HG02642 (cell line): ENCODE measurements around the gene ATP7B.
"Not testable (repeated sequence)": the region's sequence is repeated elsewhere in the genome, so short reads cannot be mapped to it uniquely, and the experiment has no call there.

Experiments used
- ATAC-seq: cut with Tn5 transposase; IDR thresholded peaks from one replicate; pipeline ENCODE4 v1.9.1; 2021; ENCODE audit warnings: mild to moderate bottlenecking; ENCODE audit not compliant: unreplicated experiment, poor library complexity

The ATP7B gene

DNA sequence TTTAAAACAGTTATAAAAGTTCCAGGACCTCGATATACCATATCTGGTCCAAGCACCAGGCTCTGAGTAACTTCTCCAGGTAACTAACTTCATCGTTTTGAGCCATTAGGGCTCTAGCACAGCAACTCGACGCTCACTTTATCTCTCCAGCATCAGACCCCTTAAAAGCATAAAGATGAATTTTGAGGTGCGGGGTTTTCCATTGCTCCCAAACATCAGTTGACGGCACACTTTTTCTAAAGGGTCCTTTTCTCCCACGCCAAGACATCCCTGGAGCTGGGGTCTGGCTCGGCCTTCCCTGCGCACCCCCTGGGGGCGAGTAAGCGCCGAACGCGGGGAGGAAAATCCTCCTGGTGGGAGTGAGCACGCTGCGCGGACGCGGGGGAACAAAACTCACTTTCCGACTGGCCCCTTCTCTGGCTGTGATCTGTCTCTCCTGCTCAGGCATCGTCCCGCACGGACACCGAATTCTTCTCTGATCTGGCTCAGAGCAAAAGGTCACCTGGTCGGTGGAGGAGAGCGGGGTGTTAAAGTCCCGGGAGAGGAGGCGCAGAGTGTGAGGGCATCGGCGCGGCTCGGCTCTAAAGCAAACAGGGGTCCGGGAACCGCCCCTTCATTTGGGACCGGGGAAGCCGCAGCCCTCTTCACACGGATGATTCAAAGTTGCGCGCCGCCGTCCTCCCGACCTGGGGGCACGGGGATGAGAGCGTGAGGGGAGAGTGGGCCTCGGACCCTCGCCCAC, at the start of gene ATP7B:
Gene ATP7B (minus strand): TSS at position 561 of the 742 bp plus-strand sequence. CDS start 113 bp downstream, at position 448.
- peak; percentile 10 for ATAC-seq

DNA sequence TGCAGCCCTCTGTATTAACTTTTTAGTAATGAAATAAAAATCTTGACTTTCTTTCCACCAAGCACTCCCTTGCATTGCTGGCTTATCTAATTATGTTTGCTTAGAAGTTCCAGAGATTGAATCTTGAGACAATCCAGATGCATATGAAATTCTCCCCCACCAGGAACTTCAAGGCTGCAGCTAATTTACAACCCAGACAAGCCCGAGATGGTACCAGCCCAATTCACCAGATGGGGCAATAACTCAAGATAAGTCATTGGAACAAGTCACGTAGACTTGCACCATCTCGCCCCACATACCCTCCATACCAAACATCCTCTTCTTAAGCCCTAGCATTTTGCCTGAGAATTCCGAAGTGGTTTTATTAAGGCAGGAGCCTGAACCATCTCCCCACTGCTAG, 42.2 kb upstream of the ATP7B start:
- ATAC-seq: no peak

- no peak for ATAC-seq
These were observed 40.1 kb upstream of the ATP7B start for GRCh38 chr13:52051400-52051799.

DNA sequence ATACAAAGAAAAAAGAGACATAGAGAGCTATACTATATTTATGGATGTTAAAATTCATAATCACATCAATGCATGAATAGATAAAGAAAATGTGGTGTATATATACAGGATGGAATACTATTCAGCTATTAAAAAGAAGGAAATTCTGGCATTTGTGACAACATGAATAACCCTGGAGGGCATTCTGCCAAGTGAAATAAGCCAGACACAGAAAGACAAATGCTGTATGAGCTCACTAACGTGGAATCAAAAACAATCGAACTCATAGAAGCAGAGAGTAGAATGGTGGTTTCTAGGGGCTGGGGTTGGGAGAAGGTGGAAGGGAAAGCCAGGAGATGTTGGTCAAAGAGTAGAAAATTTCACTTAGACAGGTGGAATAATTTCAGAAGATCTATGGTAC, 37.3 kb upstream of the ATP7B start:
- no peak for ATAC-seq

- no peak for ATAC-seq
These were observed 36.2 kb upstream of the ATP7B start for GRCh38 chr13:52047463-52047862.

- no peak for ATAC-seq
These were observed 32.4 kb upstream of the ATP7B start for GRCh38 chr13:52043675-52044074.

DNA sequence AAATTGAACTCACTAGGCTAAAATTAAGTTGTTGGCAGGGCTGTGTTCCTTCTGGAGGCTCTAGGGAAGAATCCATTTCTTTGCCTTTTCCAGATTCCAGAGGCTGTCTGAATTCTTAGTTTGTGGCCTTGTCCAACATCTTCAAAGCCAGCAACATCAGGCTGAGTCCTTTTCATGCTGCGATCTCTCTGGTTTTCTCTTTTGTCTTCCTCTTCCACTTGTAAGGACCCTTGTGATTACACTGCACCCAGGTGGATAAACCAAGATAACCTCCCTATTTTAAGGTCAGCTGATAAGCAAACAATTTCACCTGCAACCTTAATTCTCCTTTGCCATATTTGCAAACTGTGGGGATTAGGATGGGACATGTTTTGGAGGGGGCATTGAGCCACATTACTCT, 24.8 kb upstream of the ATP7B start:
- no peak for ATAC-seq

DNA sequence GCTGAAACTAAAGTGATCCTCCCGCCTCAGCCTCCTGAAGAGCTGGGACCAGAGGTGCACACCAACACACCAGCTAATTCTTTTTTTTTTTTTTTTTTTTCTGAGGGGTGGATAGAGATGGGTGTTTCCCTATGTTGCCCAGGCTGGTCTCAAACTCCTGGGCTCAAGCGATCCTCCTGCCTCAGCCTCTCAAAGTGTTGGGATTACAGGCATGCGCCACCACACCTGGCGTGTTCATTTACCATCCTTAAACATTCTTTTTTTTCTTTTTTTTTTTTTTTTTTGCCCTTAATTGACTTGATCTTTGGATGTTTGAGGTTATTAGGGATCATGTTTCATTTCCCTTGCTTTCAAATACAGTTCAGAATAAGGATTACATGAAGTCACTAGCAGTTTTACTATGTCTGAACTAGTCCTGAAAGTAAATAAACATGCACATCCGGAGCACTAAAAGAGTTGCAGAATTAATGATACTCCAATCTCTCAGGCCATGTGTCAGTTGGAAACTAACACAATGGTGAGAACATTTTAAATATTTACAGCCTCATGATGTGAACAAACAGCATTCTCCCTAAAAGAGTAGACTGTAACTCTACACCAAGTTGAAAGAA, 23.5 kb upstream of the ATP7B start:
- ATAC-seq: no peak

DNA sequence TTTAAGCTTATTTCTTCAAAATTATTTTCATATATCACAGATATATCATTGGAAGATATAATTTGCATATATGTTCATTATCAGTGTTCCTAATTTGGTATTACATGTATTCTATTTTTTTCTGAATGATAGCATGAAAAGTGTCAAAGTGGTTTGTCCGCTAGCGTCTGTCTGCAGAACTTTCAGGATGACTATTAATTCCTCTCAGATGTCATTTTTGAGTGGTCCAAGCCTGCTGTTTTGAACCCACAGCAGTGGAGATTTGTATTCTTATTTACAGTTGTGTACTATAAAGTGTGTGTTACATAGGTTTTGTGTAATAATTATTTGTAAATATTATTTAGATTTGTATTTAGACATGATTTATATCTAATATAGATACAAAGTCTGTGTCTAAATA, 21.8 kb upstream of the ATP7B start:
- ATAC-seq: no peak

- ATAC-seq: not testable (repeated sequence)
These were observed 19.2 kb upstream of the ATP7B start for GRCh38 chr13:52030401-52030800.

GRCh38 chr13:52029569-52029968, 18.3 kb upstream of the ATP7B start:
- no peak for ATAC-seq

GRCh38 chr13:52027832-52028231, 16.6 kb upstream of the ATP7B start:
- ATAC-seq: no peak

- no peak for ATAC-seq
These were observed 15.0 kb upstream of the ATP7B start for GRCh38 chr13:52026246-52026626.

DNA sequence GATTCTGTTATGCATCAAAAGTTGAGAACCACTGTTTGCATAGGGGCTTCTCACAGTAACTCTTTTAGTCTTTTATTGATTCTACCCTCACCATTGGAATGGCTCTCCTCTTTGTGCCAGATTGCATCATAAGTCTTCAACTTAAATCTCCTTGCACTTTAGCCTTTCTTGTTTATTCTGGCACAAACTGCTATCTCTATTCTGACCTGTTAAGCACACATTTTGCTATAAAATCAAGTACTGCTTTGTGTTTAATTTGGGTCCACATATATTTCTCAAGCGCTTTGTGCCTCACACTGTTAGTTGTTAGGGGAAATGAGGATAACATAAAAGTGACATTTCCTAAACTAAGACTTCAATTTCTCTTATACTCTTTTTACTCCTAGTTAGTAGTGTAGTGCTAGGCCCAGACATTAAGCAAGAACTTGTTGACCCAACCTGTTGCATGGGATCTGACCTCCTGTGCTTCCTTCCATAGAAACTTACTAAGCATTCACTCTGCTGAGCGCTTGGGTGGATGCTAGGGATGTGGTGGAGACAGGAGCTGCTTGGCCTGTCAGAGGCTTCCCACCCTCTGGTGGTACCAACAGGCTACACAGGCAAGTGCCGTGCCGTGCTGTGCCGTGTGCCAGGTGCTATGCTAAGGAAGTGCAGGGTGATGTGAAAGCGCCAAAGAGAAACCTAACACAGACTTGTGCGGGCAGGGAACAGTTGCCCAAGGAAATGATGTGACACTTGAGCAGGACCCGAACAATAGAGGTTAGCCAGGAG, 14.4 kb upstream of the ATP7B start:
- no peak for ATAC-seq

GRCh38 chr13:52024481-52024880, 13.2 kb upstream of the ATP7B start, which contains the start of gene UTP14C:
Gene UTP14C, plus strand, starts transcription at chr13:52024691. Its CDS starts 4,114 bp downstream, at chr13:52028805.
- no peak for ATAC-seq

GRCh38 chr13:52022356-52022755, 11.1 kb upstream of the ATP7B start:
- no peak for ATAC-seq

GRCh38 chr13:52020191-52020590, 8.9 kb upstream of the ATP7B start:
- ATAC-seq: no peak

DNA sequence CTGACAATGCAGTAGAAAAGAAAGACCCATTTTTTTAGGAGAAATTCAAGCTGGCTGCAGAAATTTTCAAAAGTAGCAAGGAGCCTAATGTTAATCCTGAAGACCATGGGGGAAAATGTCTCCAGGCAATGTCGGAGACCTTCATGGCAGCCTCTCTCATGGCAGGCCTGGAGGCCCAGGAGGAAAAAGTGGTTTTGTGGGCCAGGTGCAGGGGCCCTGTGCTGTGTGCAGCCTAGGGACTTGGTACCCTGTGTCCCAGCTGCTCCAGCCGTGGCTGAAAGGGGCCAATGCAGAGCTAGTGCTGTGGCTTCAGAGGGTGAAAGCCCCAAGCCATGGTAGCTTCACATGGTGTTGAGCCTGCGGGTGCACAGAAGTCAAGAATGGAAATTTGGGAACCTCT, 5.0 kb upstream of the ATP7B start:
- no peak for ATAC-seq

DNA sequence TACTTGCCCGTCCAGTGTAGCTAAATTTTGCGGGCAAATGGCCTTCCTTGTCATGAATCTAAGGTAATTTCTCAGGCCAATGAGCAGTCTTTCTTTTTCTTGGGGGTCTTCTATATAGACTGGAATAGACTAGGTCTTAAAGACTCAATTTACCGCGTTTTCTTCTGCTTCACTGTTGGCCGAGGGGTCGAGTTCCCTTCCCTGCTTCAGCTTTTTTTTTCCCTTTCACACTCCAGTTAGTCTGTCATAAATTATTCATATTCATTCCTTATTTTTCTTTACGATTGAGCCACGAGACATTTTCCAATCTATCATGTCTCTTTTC, 1.2 kb upstream of the ATP7B start:
- no peak for ATAC-seq

- ATAC-seq: peak; percentile 100
These were observed 622 bp upstream of the ATP7B start, which contains the start of gene ALG11 for GRCh38 chr13:52011632-52012511. Gene ALG11, plus strand, starts transcription at chr13:52012398. Its CDS starts 21 bp downstream, at chr13:52012419.
